Effector memory CD4-positive, alpha-beta T cell (primary cell): ENCODE measurements around the gene CCDC167.
"Not testable (repeated sequence)": the region's sequence is repeated elsewhere in the genome, so short reads cannot be mapped to it uniquely, and the experiment has no call there.

Experiments
- DNase-seq, 3 donors: peaks; one replicate each; pipeline ENCODE4 v3.0.0-alpha.2; 2020
- H3K27ac ChIP-seq: 2 replicates; pipeline ENCODE4 v1.7.0; 2013; ENCODE audit warnings: mild to moderate bottlenecking, low read length, moderate library complexity; ENCODE audit not compliant: insufficient read depth, poor library complexity, severe bottlenecking
- H3K27me3 ChIP-seq: replicated peaks from 2 replicates; pipeline ENCODE4 v1.7.0; 2013; ENCODE audit warnings: mild to moderate bottlenecking, low read length; ENCODE audit not compliant: insufficient read depth, control insufficient read depth, poor library complexity, severe bottlenecking
- H3K36me3 ChIP-seq: 2 replicates; pipeline ENCODE4 v1.7.0; 2013; ENCODE audit warnings: mild to moderate bottlenecking, low read length, moderate library complexity; ENCODE audit not compliant: control insufficient read depth, insufficient read depth
- H3K4me1 ChIP-seq: 2 replicates; pipeline ENCODE4 v1.7.0; 2013; ENCODE audit warnings: low read length, mild to moderate bottlenecking; ENCODE audit not compliant: control insufficient read depth, insufficient read depth, poor library complexity, severe bottlenecking
- H3K4me3 ChIP-seq: 2 replicates; pipeline ENCODE4 v1.7.0; 2013; ENCODE audit warnings: low read length, low read depth, mild to moderate bottlenecking; ENCODE audit not compliant: insufficient read depth, poor library complexity, severe bottlenecking
- H3K9me3 ChIP-seq: 2 replicates; pipeline ENCODE4 v1.7.0; 2013; ENCODE audit warnings: mild to moderate bottlenecking, low read length, moderate library complexity; ENCODE audit not compliant: control insufficient read depth

Gene CCDC167

GRCh38 chr6:37501632-37502491, 2.2 kb upstream of the CCDC167 start:
- DNase-seq, result peak in 2 of 3 donors; percentile 32 to 38
- peak overlapping the region; percentile 13 for H3K4me3 ChIP-seq
- H3K27ac ChIP-seq, result peak overlapping the region; percentile 96
- no peaks in the 10 kb centered on the region for H3K9me3 ChIP-seq
- no peaks in the 10 kb centered on the region for H3K27me3 ChIP-seq
- H3K4me1 ChIP-seq, result peaks cover 68% of the 10 kb centered on the region
- H3K36me3 ChIP-seq, result no peaks in the 10 kb centered on the region

DNA sequence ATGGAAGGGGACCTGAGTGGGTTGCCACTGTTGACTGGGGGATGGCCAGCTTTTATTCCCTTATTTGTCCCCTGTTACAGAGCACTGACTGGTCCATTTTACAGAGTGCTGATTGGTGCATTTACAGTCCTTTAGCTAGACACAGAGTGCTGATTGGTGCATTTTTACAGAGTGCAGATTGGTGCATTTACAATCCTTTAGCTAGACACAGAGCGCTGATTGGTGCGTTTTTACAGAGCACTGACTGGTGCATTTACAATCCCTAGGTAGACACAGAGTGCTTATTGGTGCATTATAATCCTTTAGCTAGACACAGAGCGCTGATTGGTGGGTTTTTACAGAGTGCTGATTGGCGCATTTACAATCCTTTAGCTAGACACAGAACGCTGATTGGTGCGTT, 1.2 kb upstream of the CCDC167 start:
- not testable (repeated sequence) for H3K4me3 ChIP-seq, DNase-seq, H3K36me3 ChIP-seq, H3K9me3 ChIP-seq, H3K27me3 ChIP-seq
- Histone ChIP-seq H3K27ac (peak overlapping the region; percentile 96), H3K4me1 (peaks cover 72% of the 10 kb centered on the region)

GRCh38 chr6:37500294-37500608, 558 bp upstream of the CCDC167 start:
- Histone ChIP-seq H3K9me3 (no peaks in the 10 kb centered on the region), H3K27me3 (no peaks in the 10 kb centered on the region), H3K36me3 (no peaks in the 10 kb centered on the region), H3K4me3 (peak overlapping the region; percentile 86), H3K27ac (peak overlapping the region; percentile 93), H3K4me1 (peaks cover 70% of the 10 kb centered on the region)
- no peak for DNase-seq

DNA sequence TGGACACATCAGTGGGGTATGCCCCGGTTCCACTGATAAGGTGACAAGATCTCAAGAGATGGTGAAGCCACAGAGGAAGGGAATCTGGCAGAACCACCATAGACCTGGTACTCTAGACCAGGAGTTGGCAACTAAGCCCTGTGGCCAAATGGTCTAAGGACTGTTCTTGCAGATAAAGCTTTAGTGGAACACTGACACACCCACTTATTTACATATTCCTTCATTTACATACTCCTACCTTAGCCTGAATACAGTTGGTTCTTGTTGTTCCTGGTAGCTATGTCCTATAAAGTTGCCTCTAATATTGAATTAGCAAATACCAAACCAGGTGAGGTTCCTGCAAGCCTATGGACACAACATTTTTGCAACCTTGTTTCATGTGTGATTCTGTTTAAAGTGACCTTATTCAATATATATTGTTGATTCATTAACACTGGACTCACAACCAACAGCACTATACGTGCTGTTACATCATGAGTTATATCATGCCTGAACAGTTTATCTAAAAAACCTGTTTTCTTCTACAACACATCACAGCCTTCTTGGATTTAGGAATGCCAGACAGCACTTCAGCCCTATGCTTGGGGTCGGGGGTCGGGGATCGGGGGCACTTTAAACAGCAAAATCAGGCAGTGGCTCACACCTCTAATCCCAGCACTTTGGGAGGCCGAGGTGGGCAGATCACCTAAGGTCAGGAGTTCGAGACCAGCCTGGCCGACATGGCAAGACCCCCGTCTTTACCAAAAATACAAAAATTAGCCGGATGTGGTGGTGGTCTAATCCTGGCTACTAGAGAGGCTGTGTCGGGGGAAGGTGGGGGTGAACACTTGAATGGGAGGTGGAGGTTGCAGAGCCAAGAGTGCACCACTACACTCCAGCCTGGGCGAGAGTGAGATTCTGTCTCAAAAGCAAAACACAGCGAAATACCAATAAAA, 2.5 kb downstream of the CCDC167 start:
- no peak for DNase-seq
- Histone ChIP-seq H3K4me1 (peaks cover 51% of the 10 kb centered on the region), H3K9me3 (no peaks in the 10 kb centered on the region), H3K36me3 (no peaks in the 10 kb centered on the region), H3K27me3 (no peaks in the 10 kb centered on the region), H3K27ac (no peak overlapping the region), H3K4me3 (no peak overlapping the region)

DNA sequence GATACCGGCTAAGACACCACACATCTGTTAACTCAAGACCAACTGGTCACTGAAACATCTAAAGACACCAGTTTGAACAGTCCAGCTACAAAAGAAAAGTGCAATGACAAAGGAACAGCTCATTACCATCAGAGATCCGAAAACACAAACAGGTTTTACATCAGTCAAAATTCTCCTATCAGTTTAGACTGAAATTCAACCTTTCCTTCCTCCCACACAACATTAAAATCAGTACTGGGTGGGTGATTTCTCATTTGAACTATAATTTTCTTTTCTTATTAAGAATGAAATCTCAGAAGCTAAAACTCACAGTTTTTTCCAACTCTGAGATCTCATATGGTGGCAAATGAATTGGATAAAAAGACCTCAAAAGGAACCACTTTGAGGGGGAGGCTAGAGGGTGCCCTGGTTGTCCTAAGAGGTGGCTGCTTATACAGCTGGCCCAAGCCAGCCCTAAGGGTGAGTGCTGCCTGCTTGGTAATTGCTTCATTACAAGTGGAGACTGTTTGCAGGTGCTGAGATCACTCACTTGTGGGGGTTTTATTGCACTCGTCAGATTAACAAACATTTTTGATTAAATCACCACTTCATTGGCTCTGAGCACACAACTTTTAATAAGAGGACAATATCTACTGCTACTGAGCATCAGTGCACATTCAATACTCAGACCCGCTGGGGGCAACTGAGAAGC, 4.3 kb downstream of the CCDC167 start:
- DNase-seq, result no peak
- Histone ChIP-seq H3K27ac (peak overlapping the region; percentile 12), H3K9me3 (no peaks in the 10 kb centered on the region), H3K4me3 (no peak overlapping the region), H3K4me1 (peaks cover 51% of the 10 kb centered on the region), H3K27me3 (no peaks in the 10 kb centered on the region), H3K36me3 (no peaks in the 10 kb centered on the region)

DNA sequence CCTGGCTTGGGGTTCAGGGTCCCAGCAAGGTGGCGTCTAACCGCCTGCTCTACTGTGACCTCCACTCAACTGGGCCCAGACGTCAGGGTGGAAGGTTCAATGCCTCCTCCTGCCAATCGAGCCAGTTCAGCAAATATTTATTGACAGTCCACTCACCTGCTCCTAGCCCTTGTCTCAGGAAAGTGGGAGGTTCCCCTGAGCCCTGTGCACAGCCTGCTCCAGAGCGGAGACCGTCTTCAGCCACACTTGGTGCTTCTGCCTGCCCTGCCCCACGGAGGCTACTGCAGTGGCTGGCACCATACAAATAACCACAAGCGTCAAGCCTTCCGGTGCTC, 6.1 kb downstream of the CCDC167 start:
- no peak overlapping the region for H3K4me3 ChIP-seq
- H3K27ac ChIP-seq, result no peak overlapping the region
- H3K36me3 ChIP-seq, result peaks cover 3% of the 10 kb centered on the region
- H3K27me3 ChIP-seq, result no peaks in the 10 kb centered on the region
- H3K4me1 ChIP-seq, result peaks cover 52% of the 10 kb centered on the region
- DNase-seq, result no peak
- no peaks in the 10 kb centered on the region for H3K9me3 ChIP-seq

- no peaks in the 10 kb centered on the region for H3K27me3 ChIP-seq
- no peaks in the 10 kb centered on the region for H3K9me3 ChIP-seq
- H3K27ac ChIP-seq, result peak overlapping the region; percentile 42
- peaks cover 3% of the 10 kb centered on the region for H3K36me3 ChIP-seq
- no peak for DNase-seq
- H3K4me1 ChIP-seq, result peaks cover 52% of the 10 kb centered on the region
- no peak overlapping the region for H3K4me3 ChIP-seq
Observed at GRCh38 chr6:37492991-37493660, 6.6 kb downstream of the CCDC167 start.

- peak overlapping the region; percentile 67 for H3K27ac ChIP-seq
- no peak for DNase-seq
- H3K4me3 ChIP-seq, result no peak overlapping the region
- peaks cover 5% of the 10 kb centered on the region for H3K36me3 ChIP-seq
- no peaks in the 10 kb centered on the region for H3K27me3 ChIP-seq
- H3K9me3 ChIP-seq, result no peaks in the 10 kb centered on the region
- peaks cover 52% of the 10 kb centered on the region for H3K4me1 ChIP-seq
Observed at GRCh38 chr6:37492236-37492972, 7.3 kb downstream of the CCDC167 start.

- no peak for DNase-seq
- Histone ChIP-seq H3K4me1 (peaks cover 50% of the 10 kb centered on the region), H3K9me3 (no peaks in the 10 kb centered on the region), H3K36me3 (peaks cover 6% of the 10 kb centered on the region), H3K27ac (peak overlapping the region; percentile 67), H3K27me3 (no peaks in the 10 kb centered on the region), H3K4me3 (no peak overlapping the region)
Observed at GRCh38 chr6:37491830-37492208, 7.9 kb downstream of the CCDC167 start.
